Parathyroid adenoma (tissue), 2 donors: ENCODE data around the gene ADAM12.

Experiments
- H2AFZ ChIP-seq: fragments of 300-600 bp; sonication (generic); one replicate; pipeline ENCODE4 v1.7.0; 2017; ENCODE audit warnings: antibody characterized with exemption, mild to moderate bottlenecking
- H3K27ac ChIP-seq: fragments of 300-600 bp; sonication (generic); one replicate; pipeline ENCODE4 v1.7.0; 2017
- H3K27me3 ChIP-seq: fragments of 300-600 bp; sonication (generic); one replicate; pipeline ENCODE4 v1.7.0; 2017; ENCODE audit warnings: low read length; ENCODE audit not compliant: control insufficient read depth, insufficient read depth
- H3K36me3 ChIP-seq: fragments of 300-600 bp; sonication (generic); one replicate; pipeline ENCODE4 v1.7.0; 2017; ENCODE audit warnings: low read length; ENCODE audit not compliant: control insufficient read depth, insufficient read depth
- H3K4me1 ChIP-seq: fragments of 300-600 bp; sonication (generic); one replicate; pipeline ENCODE4 v1.7.0; 2017; ENCODE audit warnings: control low read depth
- H3K4me2 ChIP-seq: fragments of 300-600 bp; sonication (generic); one replicate; pipeline ENCODE4 v1.7.0; 2017; ENCODE audit warnings: low read length
- H3K4me3 ChIP-seq: fragments of 300-600 bp; sonication (generic); one replicate; pipeline ENCODE4 v1.7.0; 2017; ENCODE audit warnings: low read depth, low read length
- H3K79me2 ChIP-seq: fragments of 300-600 bp; sonication (generic); one replicate; pipeline ENCODE4 v1.7.0; 2017; ENCODE audit warnings: control low read depth
- H3K9ac ChIP-seq: fragments of 300-600 bp; sonication (generic); one replicate; pipeline ENCODE4 v1.7.0; 2017; ENCODE audit warnings: mild to moderate bottlenecking
- H3K9me3 ChIP-seq: fragments of 300-600 bp; sonication (generic); one replicate; pipeline ENCODE4 v1.7.0; 2017; ENCODE audit warnings: low read length; ENCODE audit not compliant: control insufficient read depth
- TF ChIP-seq, protein P1 (sequence below): fragments of 300-600 bp; sonication (generic); IDR thresholded peaks from one replicate; pipeline ENCODE4 v1.7.0; 2017; ENCODE audit warnings: antibody characterized with exemption, mild to moderate bottlenecking
- donor health status: primary hyperparathyroidism.

The ADAM12 gene

DNA sequence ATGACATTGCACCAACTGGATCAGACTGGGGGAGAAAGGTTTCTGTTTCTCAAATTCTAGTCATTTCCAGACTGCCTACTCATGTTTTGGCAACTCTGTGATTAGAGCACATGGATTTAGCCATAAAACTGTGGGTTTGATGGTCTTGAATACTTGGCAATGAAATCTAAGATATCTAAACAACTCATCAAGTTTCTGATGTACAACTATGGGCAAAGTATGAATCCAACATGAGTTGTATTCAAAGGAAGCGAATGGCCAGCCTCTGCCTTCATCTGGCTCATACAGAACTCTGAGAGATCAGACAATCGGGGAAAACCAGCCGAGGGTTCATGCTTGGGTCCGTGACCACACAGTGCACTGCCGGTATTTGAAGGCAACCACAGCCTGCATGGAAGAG is 144.3 kb downstream of the ADAM12 start:
- no peak overlapping the region for H3K9ac ChIP-seq
- no peaks in the 10 kb centered on the region for H3K27me3 ChIP-seq
- TF ChIP-seq, protein P1, sequence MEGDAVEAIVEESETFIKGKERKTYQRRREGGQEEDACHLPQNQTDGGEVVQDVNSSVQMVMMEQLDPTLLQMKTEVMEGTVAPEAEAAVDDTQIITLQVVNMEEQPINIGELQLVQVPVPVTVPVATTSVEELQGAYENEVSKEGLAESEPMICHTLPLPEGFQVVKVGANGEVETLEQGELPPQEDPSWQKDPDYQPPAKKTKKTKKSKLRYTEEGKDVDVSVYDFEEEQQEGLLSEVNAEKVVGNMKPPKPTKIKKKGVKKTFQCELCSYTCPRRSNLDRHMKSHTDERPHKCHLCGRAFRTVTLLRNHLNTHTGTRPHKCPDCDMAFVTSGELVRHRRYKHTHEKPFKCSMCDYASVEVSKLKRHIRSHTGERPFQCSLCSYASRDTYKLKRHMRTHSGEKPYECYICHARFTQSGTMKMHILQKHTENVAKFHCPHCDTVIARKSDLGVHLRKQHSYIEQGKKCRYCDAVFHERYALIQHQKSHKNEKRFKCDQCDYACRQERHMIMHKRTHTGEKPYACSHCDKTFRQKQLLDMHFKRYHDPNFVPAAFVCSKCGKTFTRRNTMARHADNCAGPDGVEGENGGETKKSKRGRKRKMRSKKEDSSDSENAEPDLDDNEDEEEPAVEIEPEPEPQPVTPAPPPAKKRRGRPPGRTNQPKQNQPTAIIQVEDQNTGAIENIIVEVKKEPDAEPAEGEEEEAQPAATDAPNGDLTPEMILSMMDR, result no peak
- H3K79me2 ChIP-seq, result no peaks in the 10 kb centered on the region
- no peak overlapping the region for H3K4me3 ChIP-seq
- no peaks in the 10 kb centered on the region for H3K4me1 ChIP-seq
- no peak overlapping the region for H3K27ac ChIP-seq
- H2AFZ ChIP-seq, result no peak overlapping the region
- H3K4me2 ChIP-seq, result no peak overlapping the region
- H3K9me3 ChIP-seq, result no peaks in the 10 kb centered on the region
- no peaks in the 10 kb centered on the region for H3K36me3 ChIP-seq

GRCh38 chr10:126243306-126243705 is 145.0 kb downstream of the ADAM12 start:
- Histone ChIP-seq H3K27ac (no peak overlapping the region), H3K36me3 (no peaks in the 10 kb centered on the region)
- TF ChIP-seq, protein P1, result no peak

GRCh38 chr10:126242397-126243260 is 145.6 kb downstream of the ADAM12 start:
- Histone ChIP-seq H3K36me3 (no peaks in the 10 kb centered on the region), H3K4me3 (no peak overlapping the region), H3K4me1 (no peaks in the 10 kb centered on the region), H2AFZ (no peak overlapping the region), H3K9me3 (no peaks in the 10 kb centered on the region), H3K9ac (no peak overlapping the region), H3K4me2 (no peak overlapping the region), H3K27ac (no peak overlapping the region), H3K79me2 (no peaks in the 10 kb centered on the region), H3K27me3 (no peaks in the 10 kb centered on the region)
- TF ChIP-seq, protein P1, result no peak

More at GRCh38 chr10:126243306-126243705, 145.0 kb downstream of the ADAM12 start:
- no peaks in the 10 kb centered on the region for H3K27me3 ChIP-seq
- no peak overlapping the region for H3K9ac ChIP-seq
- H2AFZ ChIP-seq, result no peak overlapping the region
- no peak overlapping the region for H3K4me3 ChIP-seq
- no peaks in the 10 kb centered on the region for H3K4me1 ChIP-seq
- no peaks in the 10 kb centered on the region for H3K79me2 ChIP-seq
- H3K9me3 ChIP-seq, result no peaks in the 10 kb centered on the region
- H3K4me2 ChIP-seq, result no peak overlapping the region

GRCh38 chr10:126240483-126240882 is 147.8 kb downstream of the ADAM12 start:
- no peak overlapping the region for H3K9ac ChIP-seq
- no peaks in the 10 kb centered on the region for H3K27me3 ChIP-seq
- no peaks in the 10 kb centered on the region for H3K4me1 ChIP-seq
- no peak overlapping the region for H2AFZ ChIP-seq
- H3K36me3 ChIP-seq, result no peaks in the 10 kb centered on the region
- H3K4me2 ChIP-seq, result no peak overlapping the region
- H3K9me3 ChIP-seq, result no peaks in the 10 kb centered on the region
- no peak overlapping the region for H3K4me3 ChIP-seq
- no peaks in the 10 kb centered on the region for H3K79me2 ChIP-seq
- TF ChIP-seq, protein P1, result no peak
- no peak overlapping the region for H3K27ac ChIP-seq

- no peaks in the 10 kb centered on the region for H3K4me1 ChIP-seq
- H3K27me3 ChIP-seq, result no peaks in the 10 kb centered on the region
- no peak overlapping the region for H3K4me3 ChIP-seq
- H2AFZ ChIP-seq, result no peak overlapping the region
- H3K27ac ChIP-seq, result no peak overlapping the region
- TF ChIP-seq, protein P1, result no peak
- no peaks in the 10 kb centered on the region for H3K9me3 ChIP-seq
- H3K9ac ChIP-seq, result no peak overlapping the region
- H3K36me3 ChIP-seq, result no peaks in the 10 kb centered on the region
- H3K79me2 ChIP-seq, result no peaks in the 10 kb centered on the region
- H3K4me2 ChIP-seq, result no peak overlapping the region
Measured at GRCh38 chr10:126239844-126240243, 148.4 kb downstream of the ADAM12 start.
